Endothelial cell of umbilical vein (primary cell): ENCODE data around the gene CTSW. TPM values are rescaled to one million over a fixed set of nuclear protein-coding genes. Genes with fewer than 3 reads are reported as not detected.

ENCODE experiments used
- BruUV-seq: library from RNA; stranded (reverse); fragments of 400-500 nt; replicated peaks from 2 replicates; lab custom pipeline; 2021; lab: Mats Ljungman, UMichigan
- CTCF ChIA-PET: fragments of 300-600, 350-600 bp; sonication (Branson Sonifier 250); formaldehyde crosslinking; loops from one replicate; lab custom pipeline; 2021; ENCODE audit warnings: antibody characterized with exemption, inconsistent platforms; lab: Charles Lee
- POLR2A ChIA-PET: fragments of 300-600, 350-600 bp; sonication (Branson Sonifier 250); formaldehyde crosslinking; loops from one replicate; lab custom pipeline; 2021; ENCODE audit warnings: antibody characterized with exemption, inconsistent platforms; lab: Charles Lee
- DNase-seq: peaks from one replicate; pipeline ENCODE4 v3.0.0-alpha.2; 2011; ENCODE audit warnings: low read depth, low spot score
- FAIRE-seq: peaks from 2 replicates; lab custom pipeline; 2011; peaks lifted over from hg19 to GRCh38; lab: Jason Lieb, UNC
- H2AFZ ChIP-seq: 2 replicates; pipeline ENCODE4 v1.6.0; 2012; ENCODE audit warnings: low read depth, low read length, control low read depth, inconsistent platforms
- H3K27ac ChIP-seq: 2 replicates; pipeline ENCODE4 v1.5.1; 2011; ENCODE audit warnings: low read depth, mild to moderate bottlenecking, control low read depth, low read length, moderate library complexity; ENCODE audit not compliant: insufficient read depth
- H3K27me3 ChIP-seq, 2 experiments: 2 replicates each; pipeline versions ENCODE4 v1.6.0 to v1.6.1; 2011; ENCODE audit warnings: low read length in 2 of 2, mixed read lengths in 1 of 2; ENCODE audit not compliant: control insufficient read depth in 2 of 2, insufficient read depth in 2 of 2
- H3K36me3 ChIP-seq, 2 experiments: 2 replicates in 1 of 2; 3 replicates in 1 of 2; pipeline ENCODE4 v1.5.1; 2011; ENCODE audit warnings: low read length in 2 of 2, mild to moderate bottlenecking in 1 of 2, moderate library complexity in 1 of 2; ENCODE audit not compliant: control insufficient read depth in 2 of 2, insufficient read depth in 2 of 2; ENCODE audit errors: extremely low read depth in 1 of 2
- H3K4me1 ChIP-seq: 3 replicates; pipeline ENCODE4 v1.5.1; 2011; ENCODE audit warnings: mild to moderate bottlenecking, low read length; ENCODE audit not compliant: control insufficient read depth, insufficient read depth; ENCODE audit errors: extremely low read depth
- H3K4me2 ChIP-seq: 2 replicates; pipeline ENCODE4 v1.6.1; 2011; ENCODE audit warnings: low read length, control low read depth, mixed read lengths; ENCODE audit not compliant: insufficient read depth
- H3K4me3 ChIP-seq, 3 experiments: fragments of 200-600 bp in 1 of 3; sonication (generic), shearing (Covaris generic) in 1 of 3; replicated peaks in 1 of 3; 2 replicates each; pipeline ENCODE4 v1.5.1; 2011 to 2016; ENCODE audit warnings: control low read depth in 3 of 3, low read length in 3 of 3, mild to moderate bottlenecking in 2 of 3, inconsistent platforms in 1 of 3, low read depth in 1 of 3, moderate library complexity in 1 of 3; ENCODE audit not compliant: insufficient read depth in 1 of 3
- H3K79me2 ChIP-seq: 2 replicates; pipeline ENCODE4 v1.6.0; 2012; ENCODE audit warnings: low read length, inconsistent platforms; ENCODE audit not compliant: control insufficient read depth, insufficient read depth
- H3K9ac ChIP-seq: replicated peaks from 2 replicates; pipeline ENCODE3; 2011; ENCODE audit warnings: low read length, control low read depth; ENCODE audit not compliant: insufficient read depth; ENCODE audit errors: extremely low read depth
- H3K9me1 ChIP-seq: replicated peaks from 3 replicates; pipeline ENCODE4 v1.6.0; 2011; ENCODE audit warnings: mild to moderate bottlenecking, low read length; ENCODE audit not compliant: control insufficient read depth, insufficient read depth; ENCODE audit errors: extremely low read depth
- H3K9me3 ChIP-seq: replicated peaks from 2 replicates; pipeline ENCODE4 v1.5.1; 2012; ENCODE audit warnings: low read length, inconsistent platforms; ENCODE audit not compliant: control insufficient read depth, insufficient read depth
- H4K20me1 ChIP-seq: replicated peaks from 2 replicates; pipeline ENCODE3; 2011; ENCODE audit warnings: mild to moderate bottlenecking, low read length; ENCODE audit not compliant: control insufficient read depth, insufficient read depth; ENCODE audit errors: extremely low read depth
- EZH2 ChIP-seq: IDR thresholded peaks from 2 replicates; pipeline ENCODE4 v1.6.1; 2012; ENCODE audit warnings: borderline replicate concordance, low read depth, mild to moderate bottlenecking, moderate library complexity, low read length, inconsistent platforms; ENCODE audit not compliant: severe bottlenecking
- POLR2A ChIP-seq: IDR thresholded peaks from 2 replicates; pipeline ENCODE4 v1.6.1; 2012; ENCODE audit warnings: low read depth, mild to moderate bottlenecking, control low read depth, low read length
- POLR2AphosphoS5 ChIP-seq: IDR thresholded peaks from 2 replicates; pipeline ENCODE4 v1.6.1; 2012; ENCODE audit warnings: low read depth, mild to moderate bottlenecking, control low read depth, low read length, moderate library complexity; ENCODE audit not compliant: insufficient read depth
- dilution Hi-C: fragments of 300-500 bp; cut with MboI; formaldehyde crosslinking; loops from one replicate; pipeline ENCODE4 v1.15.0; 2019; ENCODE audit warnings: low sequenced_read_pairs; ENCODE audit not compliant: extremely low pct_ligation_motif_present
- intact Hi-C: fragments of 100-400 bp; cut with micrococcal nuclease; formaldehyde crosslinking; loops from one replicate; pipeline ENCODE4 v1.10.0; 2022
- polyA plus RNA-seq, 4 experiments: library from polyadenylated mRNA; depleted of rRNA in 3 of 4; stranded (reverse) in 3 of 4; unstranded in 1 of 4; fragments of >200 nt; gene quantifications; 2 replicates each; pipeline versions ENCODE4 v1.2.1 to v1.2.3, GENCODE V29; 2011 to 2012; ENCODE audit warnings: missing spikeins in 1 of 4
- total RNA-seq: library from RNA; stranded (reverse); gene quantifications from 2 replicates; pipeline ENCODE4 v1.2.3, GENCODE V29; 2021
- TF ChIP-seq, protein P1 (sequence below), 2 donors: IDR thresholded peaks; 1 replicate in 1 of 2; 2 replicates in 1 of 2; pipeline ENCODE4 v1.5.1; 2011; ENCODE audit warnings: low read length in 2 of 2, mild to moderate bottlenecking in 2 of 2, moderate library complexity in 2 of 2, control low read depth in 1 of 2, inconsistent platforms in 1 of 2, low read depth in 1 of 2; ENCODE audit not compliant: insufficient read depth in 1 of 2; ENCODE audit errors: extremely low read depth in 1 of 2
- TF ChIP-seq, protein P2 (sequence below): IDR thresholded peaks from 2 replicates; pipeline ENCODE4 v1.6.1; 2011; ENCODE audit not compliant: insufficient read depth, insufficient read length

Gene CTSW
- total and polyA plus RNA-seq, 2 donors (not counting 3 experiments of a cell fraction or from before 2014, with no cell fraction given) = not detected

DNA sequence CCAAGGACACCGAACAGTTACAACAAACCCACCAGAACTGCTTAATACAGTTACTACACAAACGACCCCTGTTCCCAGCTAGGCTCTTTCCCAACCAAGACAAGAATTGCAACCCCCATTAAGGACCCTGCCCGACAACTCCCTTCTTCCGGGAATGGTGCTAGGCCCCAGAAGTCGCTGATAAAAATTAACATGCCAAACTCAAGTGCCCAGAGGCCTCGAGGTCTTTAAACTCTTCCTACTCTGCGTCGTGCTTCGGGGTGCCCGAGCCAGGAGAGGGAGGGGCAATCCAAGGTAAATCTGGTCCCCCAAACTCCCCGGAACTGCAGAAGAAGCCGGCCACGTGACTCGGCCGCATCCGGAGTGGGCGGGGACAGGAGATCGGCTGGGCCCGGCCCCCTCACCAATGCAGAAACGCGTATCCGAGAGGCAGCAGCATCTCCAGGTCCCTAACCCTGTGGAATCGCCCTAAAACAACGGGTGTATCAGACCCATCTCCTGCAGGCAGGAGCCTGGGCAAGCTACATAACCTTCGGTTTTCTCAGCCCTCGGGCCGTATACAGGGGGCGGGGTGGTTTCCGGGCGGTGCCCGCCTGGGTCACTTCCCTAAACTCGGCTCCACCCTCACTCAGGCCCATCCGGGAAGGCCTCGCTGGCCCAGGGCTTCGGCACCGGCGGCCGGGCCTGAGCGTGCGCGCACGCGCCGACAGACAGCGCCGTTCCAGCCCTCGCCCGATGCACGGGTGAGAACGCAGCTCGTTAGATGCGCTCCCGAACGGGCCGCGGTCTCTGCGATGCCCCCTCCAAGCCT lies 22.7 kb upstream of the CTSW start:
- Histone ChIP-seq H3K79me2 (peaks cover 61% of the 10 kb centered on the region), H3K9me3 (no peaks in the 10 kb centered on the region), H3K9ac (peak overlapping the region; percentile 83), H4K20me1 (peaks cover 9% of the 10 kb centered on the region), H2AFZ (no peak overlapping the region), H3K27me3 (no peaks in the 10 kb centered on the region), H3K9me1 (no peaks in the 10 kb centered on the region), H3K36me3 (peaks cover 36 to 41% of the 10 kb centered on the region in 2 experiments), H3K4me1 (peaks cover 36% of the 10 kb centered on the region), H3K4me3 (peak overlapping the region; percentile 27 to 85 (median 85)), H3K27ac (peak overlapping the region; percentile 48), H3K4me2 (peak overlapping the region; percentile 90)
- intact Hi-C loops (no loop called here), dilution Hi-C loops (no loop called here)
- no TSS peak for BruUV-seq
- DNase-seq (peak; percentile 63), FAIRE-seq (peak; percentile 87)
- ChIA-PET POLR2A (interaction anchor here (1.2 to 5.4 kb wide), 2 partner anchors 33 to 37 kb away, joined by 5 to 67 read pairs; partner anchors contain the start of genes CCDC85B and FIBP), CTCF (interaction anchor here (0.8 to 1.5 kb wide), 2 partner anchors 35 to 87 kb away, joined by 3 read pairs; no protein-coding TSS in a partner anchor)
- peak; percentile 76 for TF ChIP-seq POLR2A
- TF ChIP-seq POLR2AphosphoS5 = peak; percentile 75
- TF ChIP-seq EZH2 = no peak
- TF ChIP-seq, protein P1, sequence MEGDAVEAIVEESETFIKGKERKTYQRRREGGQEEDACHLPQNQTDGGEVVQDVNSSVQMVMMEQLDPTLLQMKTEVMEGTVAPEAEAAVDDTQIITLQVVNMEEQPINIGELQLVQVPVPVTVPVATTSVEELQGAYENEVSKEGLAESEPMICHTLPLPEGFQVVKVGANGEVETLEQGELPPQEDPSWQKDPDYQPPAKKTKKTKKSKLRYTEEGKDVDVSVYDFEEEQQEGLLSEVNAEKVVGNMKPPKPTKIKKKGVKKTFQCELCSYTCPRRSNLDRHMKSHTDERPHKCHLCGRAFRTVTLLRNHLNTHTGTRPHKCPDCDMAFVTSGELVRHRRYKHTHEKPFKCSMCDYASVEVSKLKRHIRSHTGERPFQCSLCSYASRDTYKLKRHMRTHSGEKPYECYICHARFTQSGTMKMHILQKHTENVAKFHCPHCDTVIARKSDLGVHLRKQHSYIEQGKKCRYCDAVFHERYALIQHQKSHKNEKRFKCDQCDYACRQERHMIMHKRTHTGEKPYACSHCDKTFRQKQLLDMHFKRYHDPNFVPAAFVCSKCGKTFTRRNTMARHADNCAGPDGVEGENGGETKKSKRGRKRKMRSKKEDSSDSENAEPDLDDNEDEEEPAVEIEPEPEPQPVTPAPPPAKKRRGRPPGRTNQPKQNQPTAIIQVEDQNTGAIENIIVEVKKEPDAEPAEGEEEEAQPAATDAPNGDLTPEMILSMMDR (IDR thresholded peaks at IDR 0.05; ENCODE audit: extremely low read depth in 1 of 2, insufficient read depth in 1 of 2, low read depth in 1 of 2, low read length in 2 of 2) = no peak
- TF ChIP-seq, protein P2, sequence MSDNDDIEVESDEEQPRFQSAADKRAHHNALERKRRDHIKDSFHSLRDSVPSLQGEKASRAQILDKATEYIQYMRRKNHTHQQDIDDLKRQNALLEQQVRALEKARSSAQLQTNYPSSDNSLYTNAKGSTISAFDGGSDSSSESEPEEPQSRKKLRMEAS = peak; percentile 77
